Omental fat pad (tissue), 4 donors: ENCODE measurements around the gene GZMM. TPM values are rescaled to one million over a fixed set of nuclear protein-coding genes. Genes with fewer than 3 reads are reported as not detected.

Experiments used
- ATAC-seq: fragments of 150-250 bp; one replicate; pipeline ENCODE4 v1.9.1; 2016; ENCODE audit warnings: mild to moderate bottlenecking, moderate library complexity; ENCODE audit not compliant: low FRiP score
- DNase-seq: peaks from one replicate; pipeline ENCODE4 v3.0.0-alpha.2; 2019; ENCODE audit warnings: low spot score
- total RNA-seq, 4 donors: library from RNA; depleted of rRNA; stranded (reverse); fragments of >200 nt; gene quantifications; one replicate each; pipeline ENCODE4 v1.1.0, GENCODE V29; 2016
- TF ChIP-seq, protein P1 (sequence below), 3 donors: fragments of 450-650 bp; IDR thresholded peaks; one replicate each; pipeline ENCODE4 v1.5.1; 2016 to 2017; ENCODE audit warnings: antibody characterized with exemption in 3 of 3, mild to moderate bottlenecking in 3 of 3, moderate library complexity in 2 of 3

Gene GZMM
- total RNA-seq, 4 donors from 2014 or later, result 1.1 to 3.7 TPM; not detected in 2

DNA sequence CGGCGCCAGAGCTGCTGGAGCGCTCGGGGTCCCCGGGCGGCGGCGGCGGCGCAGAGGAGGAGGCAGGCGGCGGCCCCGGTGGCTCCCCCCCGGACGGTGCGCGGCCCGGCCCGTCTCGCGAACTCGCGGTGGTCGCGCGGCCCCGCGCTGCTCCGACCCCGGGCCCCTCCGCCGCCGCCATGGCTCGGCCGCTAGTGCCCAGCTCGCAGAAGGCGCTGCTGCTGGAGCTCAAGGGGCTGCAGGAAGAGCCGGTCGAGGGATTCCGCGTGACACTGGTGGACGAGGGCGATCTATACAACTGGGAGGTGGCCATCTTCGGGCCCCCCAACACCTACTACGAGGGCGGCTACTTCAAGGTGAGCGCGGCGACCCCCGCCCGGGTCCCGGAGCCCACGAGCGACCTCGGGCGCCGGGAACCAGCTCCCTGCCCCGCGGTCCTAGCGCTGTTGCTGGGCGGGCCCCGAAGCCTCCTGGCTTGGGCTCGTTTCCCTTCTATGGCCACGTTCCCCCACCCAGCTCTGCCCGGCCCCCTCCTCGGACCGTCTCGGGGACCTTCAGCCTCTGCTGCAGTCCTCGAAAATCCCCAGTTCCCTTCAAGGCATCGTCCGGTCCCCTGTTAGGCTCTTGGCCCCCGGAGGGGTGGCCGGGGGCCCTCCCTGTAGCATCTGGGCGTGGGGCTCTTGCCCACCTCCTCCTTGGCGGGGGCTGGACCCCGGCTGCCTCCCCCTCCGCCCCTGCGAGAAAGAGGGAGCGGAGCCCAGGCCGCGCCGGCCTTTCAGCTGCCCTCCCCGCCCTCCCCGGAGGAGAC lies 11.9 kb upstream of the GZMM start, which contains the start of gene CDC34:
Gene CDC34, plus strand, starts transcription at position 8 of the 808 bp plus-strand sequence. Its CDS starts 172 bp downstream, at position 180.
- DNase-seq, result no peak
- peak; percentile 5 for ATAC-seq
- TF ChIP-seq, protein P1, sequence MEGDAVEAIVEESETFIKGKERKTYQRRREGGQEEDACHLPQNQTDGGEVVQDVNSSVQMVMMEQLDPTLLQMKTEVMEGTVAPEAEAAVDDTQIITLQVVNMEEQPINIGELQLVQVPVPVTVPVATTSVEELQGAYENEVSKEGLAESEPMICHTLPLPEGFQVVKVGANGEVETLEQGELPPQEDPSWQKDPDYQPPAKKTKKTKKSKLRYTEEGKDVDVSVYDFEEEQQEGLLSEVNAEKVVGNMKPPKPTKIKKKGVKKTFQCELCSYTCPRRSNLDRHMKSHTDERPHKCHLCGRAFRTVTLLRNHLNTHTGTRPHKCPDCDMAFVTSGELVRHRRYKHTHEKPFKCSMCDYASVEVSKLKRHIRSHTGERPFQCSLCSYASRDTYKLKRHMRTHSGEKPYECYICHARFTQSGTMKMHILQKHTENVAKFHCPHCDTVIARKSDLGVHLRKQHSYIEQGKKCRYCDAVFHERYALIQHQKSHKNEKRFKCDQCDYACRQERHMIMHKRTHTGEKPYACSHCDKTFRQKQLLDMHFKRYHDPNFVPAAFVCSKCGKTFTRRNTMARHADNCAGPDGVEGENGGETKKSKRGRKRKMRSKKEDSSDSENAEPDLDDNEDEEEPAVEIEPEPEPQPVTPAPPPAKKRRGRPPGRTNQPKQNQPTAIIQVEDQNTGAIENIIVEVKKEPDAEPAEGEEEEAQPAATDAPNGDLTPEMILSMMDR (IDR thresholded peaks at IDR 0.05), result no peak

DNA sequence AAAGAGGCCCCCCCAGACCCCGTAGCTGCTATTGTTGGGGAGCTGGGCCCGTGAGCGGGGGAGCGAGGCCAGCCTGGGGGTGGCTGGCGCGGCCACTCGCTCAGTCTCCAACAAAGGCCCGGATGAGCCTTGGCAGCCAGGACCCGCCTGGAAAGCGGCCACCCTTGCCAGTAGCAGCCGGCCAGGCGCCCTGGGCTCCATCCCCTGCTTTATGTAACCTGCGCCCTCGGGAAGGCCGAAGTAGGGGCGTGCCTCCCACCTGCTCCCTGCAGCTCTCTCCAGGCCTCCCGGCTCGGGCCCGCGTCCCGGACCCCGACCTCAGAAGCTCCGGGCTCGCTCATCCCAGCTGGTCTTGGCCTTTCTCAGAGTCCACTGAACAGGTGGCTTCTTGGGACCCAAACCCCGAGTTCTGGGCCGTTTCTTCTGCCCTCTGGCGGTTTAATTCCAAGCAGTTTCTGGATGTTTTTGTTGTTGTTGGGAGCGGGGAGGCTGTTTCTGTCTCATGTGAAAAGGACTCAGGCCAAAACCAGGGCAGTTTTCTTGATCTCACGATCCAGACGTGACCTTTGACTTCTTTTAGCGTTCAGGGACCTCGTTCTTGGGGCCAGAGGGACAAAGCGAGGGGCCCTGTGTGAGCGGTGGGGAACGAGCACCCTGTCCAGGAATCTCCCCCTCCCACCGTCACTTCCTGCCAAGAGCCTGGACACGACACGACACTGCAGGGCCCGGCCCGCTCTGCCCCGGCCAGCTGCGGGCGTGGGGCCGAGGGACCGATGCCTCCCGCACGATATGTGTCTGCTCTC lies 11.1 kb upstream of the GZMM start:
- ATAC-seq (peak; percentile 8), DNase-seq (no peak)
- TF ChIP-seq, protein P1 (IDR thresholded peaks at IDR 0.05), result peak in 1 of 3 donors; percentile 4

DNA sequence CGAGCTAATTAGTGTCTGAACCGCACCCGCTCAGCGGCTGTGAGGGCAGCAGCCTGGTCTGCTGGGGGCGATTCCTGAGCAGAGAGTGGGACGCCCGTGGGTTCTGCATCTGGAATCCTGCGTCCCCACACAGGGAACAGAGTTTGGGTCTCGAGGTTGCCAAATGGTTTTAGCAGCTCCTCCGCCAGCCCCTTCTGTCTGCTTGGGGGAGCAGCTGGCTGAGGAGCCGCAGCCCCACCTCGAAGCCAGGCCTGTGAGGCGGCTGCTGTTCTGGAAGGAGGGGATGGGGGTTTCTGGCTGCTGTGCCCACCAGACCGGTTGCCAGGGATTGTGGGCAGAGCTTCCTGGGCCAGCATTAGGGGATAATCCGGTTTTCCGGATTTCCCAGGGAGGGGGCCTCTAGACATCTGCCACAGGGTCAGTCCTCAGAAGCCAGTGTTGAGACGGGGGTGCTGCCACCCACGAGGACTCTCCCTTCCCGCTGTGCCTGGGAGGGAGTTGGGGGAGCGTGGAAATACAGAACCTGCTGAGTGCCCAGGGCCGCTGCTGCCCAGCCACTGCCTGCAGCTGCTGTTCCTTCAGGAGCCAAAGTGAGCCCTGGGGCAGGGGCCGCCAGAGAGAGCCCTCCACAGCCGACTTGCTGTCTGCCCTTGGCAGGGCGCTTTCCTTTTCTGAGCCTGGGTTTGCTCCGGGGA lies 10.3 kb upstream of the GZMM start:
- TF ChIP-seq, protein P1 (IDR thresholded peaks at IDR 0.05), result no peak
- ATAC-seq (no peak), DNase-seq (no peak)

DNA sequence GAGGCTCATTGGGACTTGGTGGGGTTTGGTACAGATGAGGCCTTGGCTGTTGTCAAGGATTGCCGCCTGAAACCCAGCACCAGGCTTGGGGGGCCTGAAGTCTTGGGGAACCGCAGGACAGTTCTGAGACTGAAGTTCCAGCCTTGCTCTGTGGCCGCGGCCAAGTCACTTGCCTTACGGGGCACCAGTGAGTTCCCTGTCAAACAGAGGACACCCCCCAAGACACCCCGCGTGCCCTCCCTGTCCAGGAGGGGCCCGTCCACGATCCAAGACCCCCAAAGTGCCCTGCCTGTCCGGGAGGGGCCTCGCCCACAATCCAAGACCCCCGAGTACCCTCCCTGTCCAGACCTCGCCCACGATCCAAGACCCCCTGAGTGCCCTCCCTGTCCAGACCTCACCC lies 9.8 kb upstream of the GZMM start:
- DNase-seq, result no peak
- TF ChIP-seq, protein P1 (IDR thresholded peaks at IDR 0.05), result no peak
- ATAC-seq, result no peak

DNA sequence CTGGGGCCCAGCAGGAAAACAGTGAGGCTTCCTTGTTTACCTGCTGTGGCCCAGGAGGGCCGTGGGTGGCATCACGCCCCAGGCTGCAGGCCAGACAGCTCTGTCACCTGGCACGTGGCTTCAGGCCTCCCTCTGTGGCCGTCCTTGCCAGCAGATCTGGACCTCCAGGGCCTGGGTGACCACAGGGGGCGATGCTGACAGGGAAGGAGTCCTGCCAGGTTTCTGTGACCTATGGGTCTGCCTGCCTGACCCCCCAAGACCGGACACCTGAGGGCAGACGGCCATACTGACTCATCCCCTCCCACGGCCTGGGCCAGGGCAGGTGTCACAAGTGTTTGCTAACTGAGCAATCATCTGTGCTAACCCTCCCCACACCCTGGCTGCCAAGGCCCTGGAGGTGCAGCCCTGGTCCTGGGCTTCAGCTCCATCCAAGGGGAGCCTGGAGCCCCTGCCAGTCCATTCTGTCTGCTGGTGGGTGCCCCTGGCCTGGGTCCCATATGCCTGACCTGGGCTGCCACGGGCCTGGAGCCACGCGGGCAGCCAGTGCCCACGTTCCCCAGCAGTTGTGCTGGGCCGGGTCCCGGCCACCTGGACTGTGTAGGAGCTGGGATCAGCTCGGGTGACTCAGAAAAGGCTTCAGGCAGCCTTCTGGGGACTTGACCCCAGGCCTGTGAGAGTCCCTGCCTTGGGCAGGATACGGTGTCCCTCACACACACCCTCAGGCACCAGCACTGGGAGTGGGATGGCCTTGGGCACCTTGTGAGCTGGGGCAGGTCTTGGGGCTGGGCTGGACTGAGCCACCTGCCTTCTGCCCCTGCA lies 8.6 kb upstream of the GZMM start:
- DNase-seq (no peak), ATAC-seq (no peak)
- TF ChIP-seq, protein P1 (IDR thresholded peaks at IDR 0.05), result no peak
